ENCODE results near the gene PNKP.
"Not testable (repeated sequence)": the region's sequence is repeated elsewhere in the genome, so short reads cannot be mapped to it uniquely, and the experiment has no call there.

The PNKP gene

GRCh38 chr19:49845414-49845813 lies 22.0 kb downstream of the PNKP start:
- DNase-seq (ENCODE audit: low spot score), result no peak

GRCh38 chr19:49844138-49845095 lies 23.0 kb downstream of the PNKP start:
- DNase-seq (ENCODE audit: low spot score), result no peak

GRCh38 chr19:49843265-49843664 lies 24.1 kb downstream of the PNKP start:
- no peak for DNase-seq (ENCODE audit: low spot score)

GRCh38 chr19:49840736-49841249 lies 26.6 kb downstream of the PNKP start:
- DNase-seq (ENCODE audit: low spot score), result no peak

- no peak for DNase-seq (ENCODE audit: low spot score)
Measured at GRCh38 chr19:49840321-49840720, 27.1 kb downstream of the PNKP start.

- no peak for DNase-seq (ENCODE audit: low spot score)
Measured at GRCh38 chr19:49839713-49840112, 27.7 kb downstream of the PNKP start.

GRCh38 chr19:49838885-49839588 lies 28.3 kb downstream of the PNKP start:
- DNase-seq (ENCODE audit: low spot score), result no peak

- no peak for DNase-seq (ENCODE audit: low spot score)
Measured at GRCh38 chr19:49837425-49837824, 30.0 kb downstream of the PNKP start.

GRCh38 chr19:49837009-49837310 lies 30.4 kb downstream of the PNKP start:
- no peak for DNase-seq (ENCODE audit: low spot score)

GRCh38 chr19:49836176-49837008 lies 31.0 kb downstream of the PNKP start:
- no peak for DNase-seq (ENCODE audit: low spot score)

GRCh38 chr19:49835562-49835961 lies 31.8 kb downstream of the PNKP start:
- DNase-seq (ENCODE audit: low spot score), result no peak

GRCh38 chr19:49833599-49833998 lies 33.8 kb downstream of the PNKP start:
- no peak for DNase-seq (ENCODE audit: low spot score)

- DNase-seq (ENCODE audit: low spot score), result no peak
Measured at GRCh38 chr19:49832556-49832955, 34.8 kb downstream of the PNKP start.

- DNase-seq (ENCODE audit: low spot score), result no peak
Measured at GRCh38 chr19:49831592-49831991, 35.8 kb downstream of the PNKP start.

- DNase-seq (ENCODE audit: low spot score), result no peak
Measured at GRCh38 chr19:49830766-49831165, 36.6 kb downstream of the PNKP start.

- DNase-seq (ENCODE audit: low spot score), result no peak
Measured at GRCh38 chr19:49829721-49830120, 37.7 kb downstream of the PNKP start.

GRCh38 chr19:49829200-49829599 lies 38.2 kb downstream of the PNKP start:
- DNase-seq (ENCODE audit: low spot score), result no peak

GRCh38 chr19:49827034-49827433 lies 40.3 kb downstream of the PNKP start:
- no peak for DNase-seq (ENCODE audit: low spot score)

GRCh38 chr19:49824662-49825061 lies 42.7 kb downstream of the PNKP start:
- no peak for DNase-seq (ENCODE audit: low spot score)

GRCh38 chr19:49823472-49823871 lies 43.9 kb downstream of the PNKP start:
- DNase-seq (ENCODE audit: low spot score), result no peak

GRCh38 chr19:49820125-49820524 lies 47.3 kb downstream of the PNKP start:
- DNase-seq (ENCODE audit: low spot score), result no peak

GRCh38 chr19:49819452-49820115 lies 47.8 kb downstream of the PNKP start:
- DNase-seq (ENCODE audit: low spot score), result not testable (repeated sequence)

Data from CD4-positive, alpha-beta T cell treated with Interleukin-6 at 100 ng/mL for 8 hours (primary cell).